Measurements from ENCODE around the gene NIBAN1. TPM values are rescaled to one million over a fixed set of nuclear protein-coding genes. Genes with fewer than 3 reads are reported as not detected.

Gene NIBAN1
- polyA plus RNA-seq, 1 donor from 2014 or later: 0.09 TPM

DNA sequence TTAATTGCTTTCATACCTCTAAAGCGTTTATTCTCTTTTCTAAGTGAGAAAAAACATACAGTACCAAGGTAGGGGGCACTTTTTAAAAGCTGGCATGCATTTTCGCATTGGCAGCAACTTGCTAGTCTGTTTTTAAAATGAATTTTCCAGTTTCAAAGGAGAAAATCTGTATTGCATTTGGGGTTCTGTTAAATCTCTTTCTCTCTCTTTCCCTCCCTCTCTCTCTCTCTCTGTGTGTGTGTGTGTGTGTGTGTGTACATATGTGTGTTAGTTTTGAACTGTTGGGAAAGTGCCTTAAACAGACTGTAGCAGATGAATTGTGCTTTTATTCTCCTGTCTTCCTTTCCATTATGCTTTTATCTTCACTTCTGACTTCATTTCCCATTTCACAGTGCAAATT, 7.3 kb downstream of the NIBAN1 start:
- Histone ChIP-seq H3K4me3 (ENCODE audit: low read length) (no peak overlapping the region), H3K9ac (ENCODE audit: low read length) (no peak overlapping the region), H3K4me2 (ENCODE audit: low read length) (no peak overlapping the region), H3F3A (ENCODE audit: insufficient read depth, low read length, poor library complexity, severe bottlenecking) (no peaks in the 10 kb centered on the region), H2AFZ (ENCODE audit: low read depth, low read length) (no peak overlapping the region), H3K27me3 (ENCODE audit: insufficient read depth, low read depth, low read length) (no peaks in the 10 kb centered on the region), H3K9me2 (ENCODE audit: insufficient read depth, low read length) (no peaks in the 10 kb centered on the region), H3K36me3 (ENCODE audit: insufficient read depth, low read length) (no peaks in the 10 kb centered on the region), H3K79me2 (replicated peaks; ENCODE audit: insufficient read depth, low read length) (no peaks in the 10 kb centered on the region), H3K27ac (ENCODE audit: low read length) (no peak overlapping the region), H4K20me1 (ENCODE audit: insufficient read depth) (no peaks in the 10 kb centered on the region), H3K9me3 (ENCODE audit: low read length) (no peaks in the 10 kb centered on the region)
- no peak for TF ChIP-seq EZH2 (IDR thresholded peaks at IDR 0.05; ENCODE audit: borderline replicate concordance, insufficient read depth, low read length, poor library complexity, severe bottlenecking)
- TF ChIP-seq MXI1 (conservative IDR thresholded peaks at IDR 0.05; ENCODE audit: poor library complexity, severe bottlenecking): no peak
- no peak for TF ChIP-seq TAF1 (IDR thresholded peaks at IDR 0.05; ENCODE audit: low read depth)
- no peak for TF ChIP-seq POLR2AphosphoS5 (IDR thresholded peaks at IDR 0.05)
- no peak for TF ChIP-seq EP300 (conservative IDR thresholded peaks at IDR 0.05; ENCODE audit: poor library complexity, severe bottlenecking)
- TF ChIP-seq, protein P1, sequence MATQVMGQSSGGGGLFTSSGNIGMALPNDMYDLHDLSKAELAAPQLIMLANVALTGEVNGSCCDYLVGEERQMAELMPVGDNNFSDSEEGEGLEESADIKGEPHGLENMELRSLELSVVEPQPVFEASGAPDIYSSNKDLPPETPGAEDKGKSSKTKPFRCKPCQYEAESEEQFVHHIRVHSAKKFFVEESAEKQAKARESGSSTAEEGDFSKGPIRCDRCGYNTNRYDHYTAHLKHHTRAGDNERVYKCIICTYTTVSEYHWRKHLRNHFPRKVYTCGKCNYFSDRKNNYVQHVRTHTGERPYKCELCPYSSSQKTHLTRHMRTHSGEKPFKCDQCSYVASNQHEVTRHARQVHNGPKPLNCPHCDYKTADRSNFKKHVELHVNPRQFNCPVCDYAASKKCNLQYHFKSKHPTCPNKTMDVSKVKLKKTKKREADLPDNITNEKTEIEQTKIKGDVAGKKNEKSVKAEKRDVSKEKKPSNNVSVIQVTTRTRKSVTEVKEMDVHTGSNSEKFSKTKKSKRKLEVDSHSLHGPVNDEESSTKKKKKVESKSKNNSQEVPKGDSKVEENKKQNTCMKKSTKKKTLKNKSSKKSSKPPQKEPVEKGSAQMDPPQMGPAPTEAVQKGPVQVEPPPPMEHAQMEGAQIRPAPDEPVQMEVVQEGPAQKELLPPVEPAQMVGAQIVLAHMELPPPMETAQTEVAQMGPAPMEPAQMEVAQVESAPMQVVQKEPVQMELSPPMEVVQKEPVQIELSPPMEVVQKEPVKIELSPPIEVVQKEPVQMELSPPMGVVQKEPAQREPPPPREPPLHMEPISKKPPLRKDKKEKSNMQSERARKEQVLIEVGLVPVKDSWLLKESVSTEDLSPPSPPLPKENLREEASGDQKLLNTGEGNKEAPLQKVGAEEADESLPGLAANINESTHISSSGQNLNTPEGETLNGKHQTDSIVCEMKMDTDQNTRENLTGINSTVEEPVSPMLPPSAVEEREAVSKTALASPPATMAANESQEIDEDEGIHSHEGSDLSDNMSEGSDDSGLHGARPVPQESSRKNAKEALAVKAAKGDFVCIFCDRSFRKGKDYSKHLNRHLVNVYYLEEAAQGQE (IDR thresholded peaks at IDR 0.05; ENCODE audit: borderline replicate concordance): no peak
- TF ChIP-seq RAD21 (conservative IDR thresholded peaks at IDR 0.05): no peak
- no peak for TF ChIP-seq SMC3 (conservative IDR thresholded peaks at IDR 0.05; ENCODE audit: poor library complexity)
- TF ChIP-seq, protein P2, sequence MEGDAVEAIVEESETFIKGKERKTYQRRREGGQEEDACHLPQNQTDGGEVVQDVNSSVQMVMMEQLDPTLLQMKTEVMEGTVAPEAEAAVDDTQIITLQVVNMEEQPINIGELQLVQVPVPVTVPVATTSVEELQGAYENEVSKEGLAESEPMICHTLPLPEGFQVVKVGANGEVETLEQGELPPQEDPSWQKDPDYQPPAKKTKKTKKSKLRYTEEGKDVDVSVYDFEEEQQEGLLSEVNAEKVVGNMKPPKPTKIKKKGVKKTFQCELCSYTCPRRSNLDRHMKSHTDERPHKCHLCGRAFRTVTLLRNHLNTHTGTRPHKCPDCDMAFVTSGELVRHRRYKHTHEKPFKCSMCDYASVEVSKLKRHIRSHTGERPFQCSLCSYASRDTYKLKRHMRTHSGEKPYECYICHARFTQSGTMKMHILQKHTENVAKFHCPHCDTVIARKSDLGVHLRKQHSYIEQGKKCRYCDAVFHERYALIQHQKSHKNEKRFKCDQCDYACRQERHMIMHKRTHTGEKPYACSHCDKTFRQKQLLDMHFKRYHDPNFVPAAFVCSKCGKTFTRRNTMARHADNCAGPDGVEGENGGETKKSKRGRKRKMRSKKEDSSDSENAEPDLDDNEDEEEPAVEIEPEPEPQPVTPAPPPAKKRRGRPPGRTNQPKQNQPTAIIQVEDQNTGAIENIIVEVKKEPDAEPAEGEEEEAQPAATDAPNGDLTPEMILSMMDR (IDR thresholded peaks at IDR 0.05; ENCODE audit: poor library complexity, severe bottlenecking): no peak

DNA sequence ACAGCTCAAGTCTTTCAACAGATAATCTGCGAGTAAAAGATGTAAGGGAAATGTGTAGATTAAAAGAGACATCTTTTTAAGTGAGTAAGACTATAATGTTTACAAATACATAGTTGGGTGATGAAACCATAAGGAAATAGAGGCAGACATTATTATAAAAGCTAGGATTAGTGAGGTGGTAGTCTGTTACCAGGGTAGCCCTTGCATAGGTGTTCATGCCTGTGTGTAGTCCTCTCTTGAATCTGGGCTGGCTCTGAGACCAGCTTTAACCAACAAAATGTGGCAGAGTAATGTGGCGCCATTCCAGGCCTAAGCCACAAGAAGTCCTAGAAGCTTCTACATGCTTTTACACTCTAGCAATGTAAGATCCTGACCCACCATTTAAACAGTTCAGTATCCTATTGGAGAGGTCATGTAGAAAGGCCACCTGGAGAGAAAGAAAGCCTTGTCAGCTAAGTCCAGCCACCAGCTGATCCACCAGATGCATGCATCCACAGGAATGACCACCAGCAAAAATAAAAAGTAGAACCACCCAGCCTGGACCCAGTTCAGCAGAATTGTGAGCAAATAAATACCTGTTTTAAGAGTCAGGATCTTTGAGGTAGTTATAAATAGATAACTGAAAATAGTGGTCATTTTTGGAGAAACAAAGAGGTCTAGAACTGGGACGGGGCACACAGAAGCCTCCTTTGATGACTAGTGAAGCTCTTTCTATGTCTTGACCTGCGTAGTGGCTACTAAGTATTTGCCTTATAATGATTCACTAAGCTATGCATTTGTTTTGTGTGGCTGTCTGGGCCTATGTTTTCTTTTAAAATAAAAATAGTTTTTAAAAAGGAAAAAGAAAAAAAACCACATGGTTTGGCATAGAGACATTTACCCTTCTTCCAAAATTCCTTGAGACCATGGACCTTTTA, 8.1 kb downstream of the NIBAN1 start:
- Histone ChIP-seq H3K4me2 (ENCODE audit: low read length) (no peak overlapping the region), H3K27me3 (ENCODE audit: insufficient read depth, low read depth, low read length) (no peaks in the 10 kb centered on the region), H3F3A (ENCODE audit: insufficient read depth, low read length, poor library complexity, severe bottlenecking) (no peaks in the 10 kb centered on the region), H2AFZ (ENCODE audit: low read depth, low read length) (no peak overlapping the region), H3K9me3 (ENCODE audit: low read length) (no peaks in the 10 kb centered on the region), H4K20me1 (ENCODE audit: insufficient read depth) (no peaks in the 10 kb centered on the region), H3K4me3 (ENCODE audit: low read length) (no peak overlapping the region), H3K79me2 (replicated peaks; ENCODE audit: insufficient read depth, low read length) (no peaks in the 10 kb centered on the region), H3K9me2 (ENCODE audit: insufficient read depth, low read length) (no peaks in the 10 kb centered on the region), H3K27ac (ENCODE audit: low read length) (no peak overlapping the region), H3K36me3 (ENCODE audit: insufficient read depth, low read length) (no peaks in the 10 kb centered on the region), H3K9ac (ENCODE audit: low read length) (no peak overlapping the region)
- TF ChIP-seq POLR2AphosphoS5 (IDR thresholded peaks at IDR 0.05) (no peak), RAD21 (conservative IDR thresholded peaks at IDR 0.05) (no peak), EZH2 (IDR thresholded peaks at IDR 0.05; ENCODE audit: borderline replicate concordance, insufficient read depth, low read length, poor library complexity, severe bottlenecking) (no peak), SMC3 (conservative IDR thresholded peaks at IDR 0.05; ENCODE audit: poor library complexity) (no peak), TAF1 (IDR thresholded peaks at IDR 0.05; ENCODE audit: low read depth) (no peak), EP300 (conservative IDR thresholded peaks at IDR 0.05; ENCODE audit: poor library complexity, severe bottlenecking) (no peak), MXI1 (conservative IDR thresholded peaks at IDR 0.05; ENCODE audit: poor library complexity, severe bottlenecking) (no peak)
- TF ChIP-seq, protein P2 (IDR thresholded peaks at IDR 0.05; ENCODE audit: poor library complexity, severe bottlenecking): no peak
- TF ChIP-seq, protein P1 (IDR thresholded peaks at IDR 0.05; ENCODE audit: borderline replicate concordance): no peak

Measured in neural cell (in vitro differentiated cells).